HepG2 (cell line): ENCODE data around the gene TRAPPC3. TPM values are rescaled to one million over a fixed set of nuclear protein-coding genes. Genes with fewer than 3 reads are reported as not detected.
"Not testable (repeated sequence)": the region's sequence is repeated elsewhere in the genome, so short reads cannot be mapped to it uniquely, and the experiment has no call there.

Experiments
- ATAC-seq: fragments of 200-7000 bp; cut with Tn5 transposase; 3 replicates; pipeline ENCODE4 v1.9.1; 2020; ENCODE audit warnings: mild to moderate bottlenecking, moderate library complexity
- BruUV-seq: library from RNA; stranded (reverse); fragments of 400-500 nt; replicated peaks from 2 replicates; lab custom pipeline; 2021; lab: Mats Ljungman, UMichigan
- CTCF ChIA-PET: fragments of 300-600 bp; formaldehyde crosslinking; extraction: SDS; loops from one replicate; lab custom pipeline; 2021; ENCODE audit warnings: low total read pairs, inconsistent platforms, low intra/inter-chr PET ratio; lab: Yijun Ruan, JAX
- POLR2A ChIA-PET: fragments of 350-600 bp; sonication (Branson Sonifier 250); formaldehyde crosslinking; loops from one replicate; lab custom pipeline; 2020; ENCODE audit warnings: antibody characterized with exemption, inconsistent platforms; lab: Yijun Ruan, JAX
- DNase-seq: peaks from one replicate; pipeline ENCODE4 v3.0.0-alpha.2; 2015; ENCODE audit warnings: low spot score
- FAIRE-seq: peaks from 3 replicates; lab custom pipeline; 2011; peaks lifted over from hg19 to GRCh38; lab: Jason Lieb, UNC
- H2AFZ ChIP-seq: one replicate; pipeline ENCODE4 v1.6.1; 2011; ENCODE audit warnings: low read length, inconsistent platforms
- H3K27ac ChIP-seq: fragments of 300-600 bp; 3 replicates; pipeline ENCODE4 v1.8.0; 2011; ENCODE audit warnings: mixed run types, mild to moderate bottlenecking, mixed read lengths, low read length, inconsistent platforms; ENCODE audit not compliant: insufficient read depth; ENCODE audit errors: extremely low read length
- H3K27me3 ChIP-seq, 2 experiments: fragments of 200-600 bp in 1 of 2; 2 replicates in 1 of 2; 3 replicates in 1 of 2; pipeline versions ENCODE4 v1.6.0 to v1.8.0; 2011; ENCODE audit warnings: low read length in 2 of 2, mild to moderate bottlenecking in 2 of 2, moderate library complexity in 2 of 2, inconsistent platforms in 1 of 2; ENCODE audit not compliant: insufficient read depth in 2 of 2, control insufficient read depth in 1 of 2
- H3K36me3 ChIP-seq, 2 experiments: fragments of 200-600 bp in 1 of 2; replicated peaks in 1 of 2; 2 replicates in 1 of 2; 3 replicates in 1 of 2; pipeline versions ENCODE4 v1.5.1 to v1.8.0; 2011; ENCODE audit warnings: low read length in 2 of 2, inconsistent platforms in 1 of 2; ENCODE audit not compliant: insufficient read depth in 2 of 2, control insufficient read depth in 1 of 2
- H3K4me1 ChIP-seq: 2 replicates; pipeline ENCODE4 v1.5.1; 2012; ENCODE audit warnings: low read length, inconsistent platforms; ENCODE audit not compliant: insufficient read depth
- H3K4me2 ChIP-seq: 2 replicates; pipeline ENCODE4 v1.6.0; 2011; ENCODE audit warnings: low read depth, low read length, inconsistent platforms
- H3K4me3 ChIP-seq, 3 experiments: fragments of 200-600 bp in 1 of 3; sonication (generic), shearing (Covaris generic) in 1 of 3; replicated peaks in 1 of 3; 2 replicates each; pipeline ENCODE4 v1.5.1; 2011 to 2016; ENCODE audit warnings: low read length in 3 of 3, inconsistent platforms in 2 of 3, low read depth in 2 of 3, mild to moderate bottlenecking in 2 of 3, control low read depth in 1 of 3, mixed read lengths in 1 of 3; ENCODE audit not compliant: insufficient read depth in 1 of 3
- H3K79me2 ChIP-seq: one replicate; pipeline ENCODE4 v1.6.1; 2011; ENCODE audit warnings: low read length, inconsistent platforms; ENCODE audit not compliant: insufficient read depth
- H3K9ac ChIP-seq: 2 replicates; pipeline ENCODE4 v1.6.0; 2011; ENCODE audit warnings: mild to moderate bottlenecking, low read depth, low read length, inconsistent platforms; ENCODE audit not compliant: insufficient read depth
- H3K9me3 ChIP-seq: 2 replicates; pipeline ENCODE4 v1.5.1; 2012; ENCODE audit warnings: mild to moderate bottlenecking, low read length
- H4K20me1 ChIP-seq: 2 replicates; pipeline ENCODE4 v1.6.0; 2011; ENCODE audit warnings: inconsistent platforms, mild to moderate bottlenecking, low read length, moderate library complexity; ENCODE audit not compliant: insufficient read depth
- DR1 ChIP-seq: sonication (generic); formaldehyde crosslinking; IDR thresholded peaks from 2 replicates; pipeline ENCODE4 v1.8.0; 2021; ENCODE audit warnings: mild to moderate bottlenecking, missing genetic modification reagents, inconsistent platforms
- MAX ChIP-seq: IDR thresholded peaks from 2 replicates; pipeline ENCODE4 v1.6.1; 2012; ENCODE audit warnings: inconsistent platforms
- NFATC3 ChIP-seq: sonication (generic); formaldehyde crosslinking; IDR thresholded peaks from 2 replicates; pipeline ENCODE4 v1.5.1; 2020; ENCODE audit warnings: mild to moderate bottlenecking, missing genetic modification reagents
- ZFP82 ChIP-seq: sonication (generic); formaldehyde crosslinking; IDR thresholded peaks from 2 replicates; pipeline ENCODE4 v1.5.1; 2020; ENCODE audit warnings: mild to moderate bottlenecking, missing genetic modification reagents, borderline replicate concordance
- ZNF264 ChIP-seq: sonication (generic); formaldehyde crosslinking; IDR thresholded peaks from 2 replicates; pipeline ENCODE4 v1.4.0; 2020; ENCODE audit warnings: missing genetic modification reagents
- ZNF33A ChIP-seq: sonication (generic); formaldehyde crosslinking; IDR thresholded peaks from 2 replicates; pipeline ENCODE4 v1.5.1; 2020; ENCODE audit warnings: missing genetic modification reagents, mild to moderate bottlenecking, moderate library complexity, borderline replicate concordance
- ZNF75D ChIP-seq: sonication (generic); formaldehyde crosslinking; IDR thresholded peaks from 2 replicates; pipeline ENCODE4 v1.8.1; 2023; ENCODE audit warnings: missing genetic modification reagents, mild to moderate bottlenecking, borderline replicate concordance
- WGBS: methylation state at CpG from one replicate; pipeline ENCODE4 v1.1.6; 2017; ENCODE audit warnings: low lambda C conversion rate; 5-methylcytosine and 5-hydroxymethylcytosine counted together
- in situ Hi-C: cut with HindIII; loops from 2 replicates; pipeline ENCODE4 v1.10.0; 2017; ENCODE audit warnings: low pct_unique_long_range_greater_than_20kb; ENCODE audit not compliant: extremely low pct_ligation_motif_present
- intact Hi-C: fragments of 100-400 bp; cut with micrococcal nuclease; formaldehyde crosslinking; loops from one replicate; pipeline ENCODE4 v1.10.0; 2022; ENCODE audit not compliant: unreplicated experiment
- polyA plus RNA-seq, 8 experiments: library from polyadenylated mRNA; depleted of rRNA in 3 of 8; stranded (reverse) in 7 of 8; unstranded in 1 of 8; fragments of >200 nt; fragmentation: Illumina TruSeq in 4 of 8; extraction: Trizol in 4 of 8; gene quantifications; 2 replicates each; pipeline versions ENCODE4 v1.2.1 to v1.2.3, GENCODE V29; 2011 to 2016; ENCODE audit warnings: low read depth in 4 of 8, missing spikeins in 1 of 8, mixed read lengths in 1 of 8; ENCODE audit not compliant: insufficient read depth in 1 of 8
- total RNA-seq, 5 experiments: library from RNA; depleted of rRNA; stranded (reverse); fragments of >200 nt; fragmentation: Illumina TruSeq; extraction: Trizol; gene quantifications; 2 replicates each; pipeline ENCODE4 v1.2.3, GENCODE V29; 2016; ENCODE audit warnings: low read depth in 1 of 5

Gene TRAPPC3
- total and polyA plus RNA-seq, 2 of the 13 experiments (the other 11 are each of a cell fraction or from before 2014, with no cell fraction given) = 53.7 to 62.4 TPM

GRCh38 chr1:36159614-36160387 lies 10.5 kb upstream of the TRAPPC3 start (continued):
- TF ChIP-seq ZFP82 (no peak), MAX (no peak), ZNF264 (CRISPR knock-in tag) (no peak), DR1 (no peak), ZNF33A (CRISPR knock-in tag) (no peak), NFATC3 (no peak), ZNF75D (CRISPR knock-in tag) (no peak)

GRCh38 chr1:36158827-36159252 lies 9.6 kb upstream of the TRAPPC3 start:
- H4K20me1 ChIP-seq, CTCF ChIA-PET, FAIRE-seq, in situ Hi-C loops, H3K27ac ChIP-seq, DNase-seq, H3K36me3 ChIP-seq, H3K9me3 ChIP-seq, POLR2A ChIA-PET, H3K9ac ChIP-seq, H2AFZ ChIP-seq, H3K79me2 ChIP-seq, H3K4me2 ChIP-seq, H3K4me3 ChIP-seq, BruUV-seq, H3K27me3 ChIP-seq, ATAC-seq: not testable (repeated sequence)
- 97% methylated on average over 10 of the region's 10 CpGs for WGBS
- H3K4me1 ChIP-seq = peaks cover 48% of the 10 kb centered on the region
- intact Hi-C loops = loop anchor here (10.0 kb wide), 1 partner anchor 66 kb away; the partner anchor contains the start of gene THRAP3
